Stimulated activated CD4-positive, alpha-beta T cell treated with anti-CD3 and anti-CD28 coated beads, Interleukin-2, amount 100 ng/mL, for 4 hours (primary cell): ENCODE measurements around the gene VCAM1.

ENCODE experiments used
- DNase-seq: peaks from one replicate; pipeline ENCODE4 v3.0.0-alpha.2; 2020; ENCODE audit warnings: low read depth

The VCAM1 gene

GRCh38 chr1:100722221-100722620 lies 2.7 kb downstream of the VCAM1 start:
- DNase-seq: no peak

GRCh38 chr1:100724281-100724680 lies 4.7 kb downstream of the VCAM1 start:
- no peak for DNase-seq

- DNase-seq: no peak
Observed at GRCh38 chr1:100730130-100730529, 10.6 kb downstream of the VCAM1 start.

- no peak for DNase-seq
Observed at GRCh38 chr1:100731309-100731708, 11.8 kb downstream of the VCAM1 start.

- no peak for DNase-seq
Observed at GRCh38 chr1:100731758-100732157, 12.2 kb downstream of the VCAM1 start.

GRCh38 chr1:100734676-100735075 lies 15.1 kb downstream of the VCAM1 start:
- DNase-seq: no peak

- no peak for DNase-seq
Observed at GRCh38 chr1:100735244-100735643, 15.7 kb downstream of the VCAM1 start.

- DNase-seq: no peak
Observed at GRCh38 chr1:100736324-100736723, 16.8 kb downstream of the VCAM1 start.

GRCh38 chr1:100736746-100737145 lies 17.2 kb downstream of the VCAM1 start:
- no peak for DNase-seq

- no peak for DNase-seq
Observed at GRCh38 chr1:100746542-100746932, 27.0 kb downstream of the VCAM1 start.

GRCh38 chr1:100747771-100748170 lies 28.2 kb downstream of the VCAM1 start:
- DNase-seq: no peak

GRCh38 chr1:100750005-100750885 lies 30.7 kb downstream of the VCAM1 start:
- DNase-seq: no peak

- no peak for DNase-seq
Observed at GRCh38 chr1:100752791-100753190, 33.2 kb downstream of the VCAM1 start.

GRCh38 chr1:100757946-100758345 lies 38.4 kb downstream of the VCAM1 start:
- no peak for DNase-seq

GRCh38 chr1:100759188-100759587 lies 39.6 kb downstream of the VCAM1 start:
- no peak for DNase-seq

GRCh38 chr1:100760511-100760910 lies 41.0 kb downstream of the VCAM1 start:
- no peak for DNase-seq

GRCh38 chr1:100762461-100762860 lies 42.9 kb downstream of the VCAM1 start:
- DNase-seq: no peak

- DNase-seq: no peak
Observed at GRCh38 chr1:100767176-100767890, 47.8 kb downstream of the VCAM1 start.

- no peak for DNase-seq
Observed at GRCh38 chr1:100769323-100769722, 49.8 kb downstream of the VCAM1 start.

- no peak for DNase-seq
Observed at GRCh38 chr1:100769906-100770646, 50.5 kb downstream of the VCAM1 start.

- no peak for DNase-seq
Observed at GRCh38 chr1:100773444-100773843, 53.9 kb downstream of the VCAM1 start.

- DNase-seq: no peak
Observed at GRCh38 chr1:100774370-100774769, 54.8 kb downstream of the VCAM1 start.

GRCh38 chr1:100775483-100775882 lies 55.9 kb downstream of the VCAM1 start:
- no peak for DNase-seq
